IMR-90 (cell line): Measurements from ENCODE around the gene TCF7L2. TPM values are rescaled to one million over a fixed set of nuclear protein-coding genes. Genes with fewer than 3 reads are reported as not detected.

Experiments used
- ATAC-seq: fragments of 200-7000 bp; cut with Tn5 transposase; 2 replicates; pipeline ENCODE4 v1.9.1; 2020; ENCODE audit warnings: low read depth, mild to moderate bottlenecking, moderate library complexity
- BruUV-seq: library from RNA; stranded (reverse); fragments of 400-500 nt; replicated peaks from 2 replicates; lab custom pipeline; 2021; lab: Mats Ljungman, UMichigan
- CTCF ChIA-PET: fragments of 300-600 bp; formaldehyde crosslinking; extraction: SDS; loops from one replicate; lab custom pipeline; 2021; ENCODE audit warnings: antibody characterized with exemption; lab: Yijun Ruan, JAX
- POLR2A ChIA-PET: fragments of 300-600 bp; sonication (Branson Sonifier 250); formaldehyde crosslinking; loops from one replicate; lab custom pipeline; 2022; ENCODE audit warnings: antibody characterized with exemption; ENCODE audit not compliant: unreplicated experiment; lab: Charles Lee
- DNase-seq: peaks from one replicate; pipeline ENCODE4 v3.0.0; 2013
- H2AFZ ChIP-seq: replicated peaks from 2 replicates; pipeline ENCODE3; 2013; ENCODE audit warnings: low read length, mild to moderate bottlenecking; ENCODE audit not compliant: poor library complexity
- H2AK5ac ChIP-seq: 2 replicates; pipeline ENCODE4 v1.6.1; 2013; ENCODE audit warnings: low read depth, low read length, inconsistent platforms
- H2AK9ac ChIP-seq: replicated peaks from 2 replicates; pipeline ENCODE3; 2013; ENCODE audit warnings: mild to moderate bottlenecking, low read depth, low read length, moderate library complexity; ENCODE audit not compliant: poor library complexity
- H2BK120ac ChIP-seq: 2 replicates; pipeline ENCODE4 v1.6.1; 2013; ENCODE audit warnings: low read depth, low read length, inconsistent platforms
- H2BK15ac ChIP-seq: 3 replicates; pipeline ENCODE4 v1.6.1; 2013; ENCODE audit warnings: low read depth, low read length, inconsistent platforms
- H2BK20ac ChIP-seq: 2 replicates; pipeline ENCODE4 v1.6.1; 2013; ENCODE audit warnings: low read depth, mild to moderate bottlenecking, inconsistent platforms, low read length, moderate library complexity
- H2BK5ac ChIP-seq: 2 replicates; pipeline ENCODE4 v1.6.1; 2013; ENCODE audit warnings: mild to moderate bottlenecking, low read depth, low read length, inconsistent platforms; ENCODE audit not compliant: poor library complexity, severe bottlenecking
- H3K14ac ChIP-seq: replicated peaks from 2 replicates; pipeline ENCODE4 v1.6.1; 2013; ENCODE audit warnings: low read depth, low read length, inconsistent platforms
- H3K18ac ChIP-seq: 2 replicates; pipeline ENCODE4 v1.6.1; 2013; ENCODE audit warnings: low read depth, low read length, control low read depth
- H3K23ac ChIP-seq: 2 replicates; pipeline ENCODE4 v1.6.1; 2013; ENCODE audit warnings: low read depth, low read length, inconsistent platforms
- H3K27ac ChIP-seq: 2 replicates; pipeline ENCODE4 v1.5.1; 2013; ENCODE audit warnings: mild to moderate bottlenecking, control low read depth, low read length; ENCODE audit not compliant: insufficient read depth
- H3K27me3 ChIP-seq: 2 replicates; pipeline ENCODE4 v1.6.1; 2013; ENCODE audit warnings: low read length; ENCODE audit not compliant: control insufficient read depth, insufficient read depth
- H3K36me3 ChIP-seq: 2 replicates; pipeline ENCODE4 v1.6.1; 2013; ENCODE audit warnings: low read length, mixed read lengths; ENCODE audit not compliant: control insufficient read depth, insufficient read depth
- H3K4ac ChIP-seq: 2 replicates; pipeline ENCODE4 v1.6.1; 2013; ENCODE audit warnings: low read depth, low read length, inconsistent platforms
- H3K4me1 ChIP-seq: 2 replicates; pipeline ENCODE4 v1.6.1; 2013; ENCODE audit warnings: low read length, mixed read lengths; ENCODE audit not compliant: control insufficient read depth, insufficient read depth
- H3K4me2 ChIP-seq: 2 replicates; pipeline ENCODE4 v1.6.1; 2013; ENCODE audit warnings: low read depth, mild to moderate bottlenecking, control low read depth, low read length, moderate library complexity
- H3K4me3 ChIP-seq: 2 replicates; pipeline ENCODE4 v1.5.1; 2013; ENCODE audit warnings: low read depth, mild to moderate bottlenecking, control low read depth, low read length, moderate library complexity; ENCODE audit not compliant: insufficient read depth
- H3K56ac ChIP-seq: 2 replicates; pipeline ENCODE4 v1.6.1; 2013; ENCODE audit warnings: low read length, inconsistent platforms; ENCODE audit not compliant: insufficient read depth; ENCODE audit errors: extremely low read depth
- H3K79me1 ChIP-seq, 2 experiments: 2 replicates each; pipeline ENCODE4 v1.6.1; 2013; ENCODE audit warnings: low read length in 2 of 2, inconsistent platforms in 1 of 2, low read depth in 1 of 2
- H3K9ac ChIP-seq: 2 replicates; pipeline ENCODE4 v1.6.1; 2013; ENCODE audit warnings: low read depth, low read length, control low read depth
- H3K9me1 ChIP-seq: 2 replicates; pipeline ENCODE4 v1.6.1; 2013; ENCODE audit warnings: low read length, inconsistent platforms; ENCODE audit not compliant: insufficient read depth
- H3K9me3 ChIP-seq: 2 replicates; pipeline ENCODE4 v1.6.1; 2013; ENCODE audit warnings: low read length; ENCODE audit not compliant: control insufficient read depth, insufficient read depth
- H4K20me1 ChIP-seq: 2 replicates; pipeline ENCODE4 v1.6.1; 2013; ENCODE audit warnings: low read length, inconsistent platforms; ENCODE audit not compliant: insufficient read depth
- H4K5ac ChIP-seq: 2 replicates; pipeline ENCODE4 v1.6.1; 2013; ENCODE audit warnings: mild to moderate bottlenecking, low read depth, low read length, control low read depth
- H4K8ac ChIP-seq, 2 experiments: 2 replicates each; pipeline ENCODE4 v1.6.1; 2013; ENCODE audit warnings: low read depth in 2 of 2, low read length in 2 of 2, control low read depth in 1 of 2, inconsistent platforms in 1 of 2
- H4K91ac ChIP-seq: 2 replicates; pipeline ENCODE4 v1.6.1; 2013; ENCODE audit warnings: low read depth, low read length, inconsistent platforms; ENCODE audit not compliant: insufficient read depth
- CEBPB ChIP-seq: IDR thresholded peaks from 2 replicates; pipeline ENCODE4 v1.6.1; 2012; ENCODE audit warnings: low read depth, low read length, improper control_type of control experiment
- MAFK ChIP-seq: IDR thresholded peaks from 2 replicates; pipeline ENCODE4 v1.6.1; 2012; ENCODE audit warnings: low read depth, low read length, improper control_type of control experiment
- MAZ ChIP-seq: IDR thresholded peaks from 2 replicates; pipeline ENCODE4 v1.6.1; 2012; ENCODE audit warnings: low read depth, mild to moderate bottlenecking, low read length, improper control_type of control experiment, moderate library complexity, borderline replicate concordance
- WGBS, 2 experiments: methylation state at CpG; one replicate each; pipeline versions ENCODE4 v1.1.5 to v1.1.7; 2013; ENCODE audit warnings: missing lambda C conversion rate in 2 of 2; ENCODE audit not compliant: insufficient read length in 1 of 2; ENCODE audit errors: extremely low coverage in 2 of 2; 5-methylcytosine and 5-hydroxymethylcytosine counted together
- dilution Hi-C: fragments of 300-500 bp; cut with HindIII; formaldehyde crosslinking; loops from one replicate; pipeline ENCODE4 v1.14.3; 2018; ENCODE audit warnings: low sequenced_read_pairs; ENCODE audit not compliant: unreplicated experiment
- in situ Hi-C: fragments of 300-500 bp; cut with MboI; formaldehyde crosslinking; loops from 3 replicates; pipeline ENCODE4 v1.14.3; 2019; ENCODE audit warnings: low sequenced_read_pairs, inconsistent platforms, mixed read lengths
- intact Hi-C: fragments of 100-400 bp; cut with micrococcal nuclease; formaldehyde crosslinking; loops from 2 replicates; pipeline ENCODE4 v1.10.0; 2022
- polyA plus RNA-seq, 3 experiments: library from polyadenylated mRNA; depleted of rRNA; stranded (reverse); fragments of >200 nt; gene quantifications; 2 replicates each; pipeline ENCODE4 v1.2.3, GENCODE V29; 2012; ENCODE audit warnings: low replicate concordance in 1 of 3
- total RNA-seq: library from RNA; depleted of rRNA; stranded (reverse); fragments of >200 nt; gene quantifications from 2 replicates; pipeline ENCODE4 v1.2.3, GENCODE V29; 2012

Gene TCF7L2
- total and polyA plus RNA-seq, 2 of the 4 experiments (the other 2 are of a cell fraction): 1.3 to 12.2 TPM

DNA sequence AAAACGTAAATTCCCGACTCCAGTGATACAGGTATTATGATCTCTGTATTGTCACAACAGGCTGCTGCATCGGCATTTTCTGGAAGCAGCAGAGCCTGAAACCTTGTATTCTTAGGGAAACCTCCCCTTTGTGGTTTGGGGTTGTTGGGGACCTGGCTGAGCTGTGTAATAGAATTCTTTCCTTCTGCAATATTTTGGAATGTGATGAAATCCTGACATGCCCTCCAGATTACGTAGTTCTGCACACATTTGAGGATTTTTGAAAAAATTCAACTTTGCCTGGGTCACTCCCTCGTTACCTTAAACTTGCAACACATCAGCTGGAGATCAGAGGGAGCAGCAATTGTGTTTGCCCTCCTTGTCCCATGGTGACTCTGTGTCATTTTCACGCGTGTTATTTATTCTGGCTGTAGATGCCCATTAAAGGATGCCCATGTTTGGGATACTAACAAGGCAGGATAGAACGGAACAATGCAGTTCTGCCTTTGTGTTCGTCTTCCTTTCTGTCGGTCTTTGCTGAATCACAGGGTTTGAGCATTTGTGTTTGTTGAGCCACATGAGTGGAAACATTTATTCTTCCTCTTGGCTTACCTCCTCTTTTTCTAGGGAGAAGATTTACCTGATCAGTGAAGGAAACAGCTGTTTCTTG is 181.7 kb downstream of the TCF7L2 start:
- Histone ChIP-seq H3K4me1 (peaks cover 14% of the 10 kb centered on the region), H2BK120ac (peak overlapping the region; percentile 52), H3K27me3 (no peaks in the 10 kb centered on the region), H3K9ac (no peak overlapping the region), H2BK20ac (peak overlapping the region; percentile 30; the same call in 1 of the 2 replicates), H3K79me1 (peaks cover 18 to 30% of the 10 kb centered on the region in 2 experiments), H3K9me3 (no peaks in the 10 kb centered on the region), H2AFZ (no peak overlapping the region), H2AK9ac (no peak overlapping the region), H3K56ac (no peak overlapping the region; the same call in 1 of the 2 replicates), H3K23ac (0 out of 2 replicates have a peak overlapping the region, but pooled peaks have one; percentile 32), H4K8ac (peak overlapping the region in 1 of 2 experiments; percentile 12; a peak in 2 of 4 replicates), H4K91ac (peak overlapping the region; percentile 39), H2BK5ac (no peak overlapping the region), H3K36me3 (peaks cover 2% of the 10 kb centered on the region; the same call in 1 of the 2 replicates), H3K4me2 (peak overlapping the region; percentile 41), H3K14ac (peak overlapping the region; percentile 21), H3K18ac (peak overlapping the region; percentile 48), H2AK5ac (peak overlapping the region; percentile 37), H4K20me1 (peaks cover 10% of the 10 kb centered on the region; the same call in 1 of the 2 replicates), H4K5ac (peak overlapping the region; percentile 24; the same call in 1 of the 2 replicates), H3K4me3 (no peak overlapping the region), H3K9me1 (peaks cover 8% of the 10 kb centered on the region), H3K4ac (peak overlapping the region; percentile 60), H3K27ac (peak overlapping the region; percentile 64; the same call in 1 of the 2 replicates), H2BK15ac (0 out of 3 replicates have a peak overlapping the region, but pooled peaks have one; percentile 18)
- in situ Hi-C loops (loop anchor here (10.0 to 25.0 kb wide), 2 partner anchors 253 to 569 kb away; no protein-coding TSS in a partner anchor), dilution Hi-C loops (no loop called here), intact Hi-C loops (loop anchor here (1.0 kb wide), 1 partner anchor 173 kb away; no protein-coding TSS in a partner anchor)
- TF ChIP-seq CEBPB (peak; percentile 91), MAFK (peak; percentile 74), MAZ (no peak)
- DNase-seq: peak; percentile 80
- CTCF ChIA-PET: no interaction called here
- POLR2A ChIA-PET: interaction anchor here (0.6 kb wide), 1 partner anchor 407 kb away, joined by 8 read pairs; no protein-coding TSS in a partner anchor
- 80% methylated on average over 1 of the region's 10 CpGs; no CpG with 5 or more reads in 1 of the 2 experiments for WGBS, 2 experiments
- peak; percentile 45 for ATAC-seq
- BruUV-seq: no TSS peak
